ENCODE data around the gene EPS8.

DNA sequence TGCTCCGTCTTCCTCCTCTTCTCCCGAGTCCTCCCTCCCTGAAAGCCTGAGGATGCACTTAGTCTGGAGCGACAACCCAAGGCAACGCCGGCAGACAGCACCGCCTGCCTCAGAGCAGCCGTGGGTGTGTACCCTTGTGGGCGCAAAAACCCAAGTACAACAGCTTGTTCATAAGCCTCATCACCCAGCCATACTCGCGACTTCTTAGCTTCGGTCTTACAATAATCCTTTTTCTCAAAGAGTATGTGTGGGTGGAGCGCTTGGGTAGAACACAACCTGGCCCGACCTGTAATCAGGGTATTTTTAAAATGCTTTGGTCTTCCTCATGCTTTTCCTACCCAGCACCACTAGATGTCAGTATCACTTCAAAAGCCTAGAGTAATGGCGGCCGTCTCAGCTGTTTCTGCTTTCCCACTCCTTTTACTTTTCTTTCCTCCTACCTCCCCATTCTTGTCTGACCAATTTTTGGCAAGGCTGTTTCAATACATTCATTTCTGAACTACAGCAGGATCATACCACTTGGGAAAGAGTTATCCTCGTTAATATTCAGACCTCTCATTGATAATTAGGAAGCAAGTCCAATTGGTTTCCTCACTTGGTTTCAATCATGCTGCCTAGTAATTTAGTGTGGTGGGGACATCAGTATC lies 198.9 kb downstream of the EPS8 start:
- TF ChIP-seq, protein P1, sequence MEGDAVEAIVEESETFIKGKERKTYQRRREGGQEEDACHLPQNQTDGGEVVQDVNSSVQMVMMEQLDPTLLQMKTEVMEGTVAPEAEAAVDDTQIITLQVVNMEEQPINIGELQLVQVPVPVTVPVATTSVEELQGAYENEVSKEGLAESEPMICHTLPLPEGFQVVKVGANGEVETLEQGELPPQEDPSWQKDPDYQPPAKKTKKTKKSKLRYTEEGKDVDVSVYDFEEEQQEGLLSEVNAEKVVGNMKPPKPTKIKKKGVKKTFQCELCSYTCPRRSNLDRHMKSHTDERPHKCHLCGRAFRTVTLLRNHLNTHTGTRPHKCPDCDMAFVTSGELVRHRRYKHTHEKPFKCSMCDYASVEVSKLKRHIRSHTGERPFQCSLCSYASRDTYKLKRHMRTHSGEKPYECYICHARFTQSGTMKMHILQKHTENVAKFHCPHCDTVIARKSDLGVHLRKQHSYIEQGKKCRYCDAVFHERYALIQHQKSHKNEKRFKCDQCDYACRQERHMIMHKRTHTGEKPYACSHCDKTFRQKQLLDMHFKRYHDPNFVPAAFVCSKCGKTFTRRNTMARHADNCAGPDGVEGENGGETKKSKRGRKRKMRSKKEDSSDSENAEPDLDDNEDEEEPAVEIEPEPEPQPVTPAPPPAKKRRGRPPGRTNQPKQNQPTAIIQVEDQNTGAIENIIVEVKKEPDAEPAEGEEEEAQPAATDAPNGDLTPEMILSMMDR (conservative IDR thresholded peaks at IDR 0.05) = peak; percentile 94
- TF ChIP-seq ZFX (IDR thresholded peaks at IDR 0.05) = no peak

Measured in C4-2B (cell line).